HepG2 (cell line): ENCODE data around the gene HADHA. TPM values are rescaled to one million over a fixed set of nuclear protein-coding genes. Genes with fewer than 3 reads are reported as not detected.
A peak's percentile ranks its signal among the peaks of the same experiment; 100 is the strongest.

Experiments
- LCORL ChIP-seq, 2 experiments: fragments of 450-650 bp in 1 of 2; sonication (generic) in 1 of 2; formaldehyde crosslinking in 1 of 2; IDR thresholded peaks; 2 replicates each; pipeline versions ENCODE4 v1.5.0 to v1.6.1; 2017 to 2020; ENCODE audit warnings: antibody characterized with exemption in 1 of 2, missing genetic modification reagents in 1 of 2
- MAX ChIP-seq: IDR thresholded peaks from 2 replicates; pipeline ENCODE4 v1.6.1; 2012; ENCODE audit warnings: inconsistent platforms
- MZF1 ChIP-seq: sonication (generic); formaldehyde crosslinking; IDR thresholded peaks from 2 replicates; pipeline ENCODE4 v1.8.1; 2023; ENCODE audit warnings: mild to moderate bottlenecking, missing genetic modification reagents, borderline replicate concordance
- REL ChIP-seq: sonication (generic); formaldehyde crosslinking; conservative IDR thresholded peaks from 2 replicates; pipeline ENCODE4 v1.8.0; 2022; ENCODE audit warnings: mild to moderate bottlenecking, missing genetic modification reagents, moderate library complexity
- SETDB1 ChIP-seq: sonication (generic); formaldehyde crosslinking; IDR thresholded peaks from 2 replicates; pipeline ENCODE4 v1.5.1; 2020; ENCODE audit warnings: missing genetic modification reagents, mild to moderate bottlenecking, borderline replicate concordance
- TBL1XR1 ChIP-seq: fragments of 150-350 bp; IDR thresholded peaks from 2 replicates; pipeline ENCODE4 v1.6.1; 2014; ENCODE audit warnings: borderline replicate concordance, low read length; ENCODE audit not compliant: partially characterized antibody
- TEAD3 ChIP-seq: optimal IDR thresholded peaks from 2 replicates; pipeline ENCODE3; 2016; ENCODE audit warnings: borderline replicate concordance
- TSC22D2 ChIP-seq: sonication (generic); formaldehyde crosslinking; IDR thresholded peaks from 2 replicates; pipeline ENCODE4 v1.5.1; 2020; ENCODE audit warnings: missing genetic modification reagents, mild to moderate bottlenecking, borderline replicate concordance
- ZBTB20 ChIP-seq: sonication (generic); formaldehyde crosslinking; IDR thresholded peaks from 2 replicates; pipeline ENCODE4 v1.8.1; 2023; ENCODE audit warnings: missing genetic modification reagents, low read depth, mild to moderate bottlenecking, borderline replicate concordance
- ZBTB43 ChIP-seq: sonication (generic); formaldehyde crosslinking; conservative IDR thresholded peaks from 2 replicates; pipeline ENCODE4 v1.4.0; 2020; ENCODE audit warnings: missing genetic modification reagents
- ZFP1 ChIP-seq: IDR thresholded peaks from 2 replicates; pipeline ENCODE4 v1.6.1; 2016
- ZFP62 ChIP-seq: sonication (generic); formaldehyde crosslinking; IDR thresholded peaks from 2 replicates; pipeline ENCODE4 v1.4.0; 2020; ENCODE audit warnings: missing genetic modification reagents
- ZNF441 ChIP-seq: sonication (generic); formaldehyde crosslinking; IDR thresholded peaks from 2 replicates; pipeline ENCODE4 v1.7.0; 2021; ENCODE audit warnings: missing genetic modification reagents, borderline replicate concordance
- ZNF607 ChIP-seq: sonication (generic); formaldehyde crosslinking; IDR thresholded peaks from 2 replicates; pipeline ENCODE4 v1.5.1; 2020; ENCODE audit warnings: missing genetic modification reagents, mild to moderate bottlenecking, borderline replicate concordance
- ZNF703 ChIP-seq: sonication (generic); formaldehyde crosslinking; IDR thresholded peaks from 2 replicates; pipeline ENCODE4 v1.5.1; 2020; ENCODE audit warnings: missing genetic modification reagents, mild to moderate bottlenecking, moderate library complexity, borderline replicate concordance
- ZNF780A ChIP-seq: sonication (generic); formaldehyde crosslinking; IDR thresholded peaks from 2 replicates; pipeline ENCODE4 v1.8.0; 2022; ENCODE audit warnings: mild to moderate bottlenecking, missing genetic modification reagents, moderate library complexity
- ZNF841 ChIP-seq: sonication (generic); formaldehyde crosslinking; IDR thresholded peaks from 2 replicates; pipeline ENCODE4 v1.8.1; 2023; ENCODE audit warnings: missing genetic modification reagents, borderline replicate concordance
- ZSCAN21 ChIP-seq: sonication (generic); formaldehyde crosslinking; IDR thresholded peaks from 2 replicates; pipeline ENCODE4 v1.8.0; 2022; ENCODE audit warnings: mild to moderate bottlenecking, missing genetic modification reagents, moderate library complexity, borderline replicate concordance
- polyA plus RNA-seq, 8 experiments: library from polyadenylated mRNA; depleted of rRNA in 3 of 8; stranded (reverse) in 7 of 8; unstranded in 1 of 8; fragments of >200 nt; fragmentation: Illumina TruSeq in 4 of 8; extraction: Trizol in 4 of 8; gene quantifications; 2 replicates each; pipeline versions ENCODE4 v1.2.1 to v1.2.3, GENCODE V29; 2011 to 2016; ENCODE audit warnings: low read depth in 4 of 8, missing spikeins in 1 of 8, mixed read lengths in 1 of 8; ENCODE audit not compliant: insufficient read depth in 1 of 8
- total RNA-seq, 5 experiments: library from RNA; depleted of rRNA; stranded (reverse); fragments of >200 nt; fragmentation: Illumina TruSeq; extraction: Trizol; gene quantifications; 2 replicates each; pipeline ENCODE4 v1.2.3, GENCODE V29; 2016; ENCODE audit warnings: low read depth in 1 of 5
- TF ChIP-seq, protein P1 (sequence below): sonication (generic); formaldehyde crosslinking; IDR thresholded peaks from 2 replicates; pipeline ENCODE4 v1.8.0; 2022; ENCODE audit warnings: mild to moderate bottlenecking, missing genetic modification reagents; ENCODE audit not compliant: insufficient replicate concordance
- TF ChIP-seq, protein P2 (sequence below): IDR thresholded peaks from 2 replicates; pipeline ENCODE4 v1.6.1; 2018; ENCODE audit warnings: missing genetic modification reagents, mild to moderate bottlenecking, missing compliant biosample characterization
- TF ChIP-seq, protein P3 (sequence below): sonication (generic); formaldehyde crosslinking; IDR thresholded peaks from 2 replicates; pipeline ENCODE4 v1.8.1; 2023; ENCODE audit warnings: mild to moderate bottlenecking, missing genetic modification reagents

The HADHA gene
- total and polyA plus RNA-seq, 2 of the 13 experiments (the other 11 are each of a cell fraction or from before 2014, with no cell fraction given) = 102 to 270 TPM

- peak; percentile 81; the same call in 1 of the 2 replicates for TF ChIP-seq ZBTB20
- TF ChIP-seq ZFP62 (CRISPR knock-in tag) = no peak
- peak; percentile 32; the same call in 1 of the 2 replicates for TF ChIP-seq ZBTB43
- no peak for TF ChIP-seq REL
- TF ChIP-seq SETDB1 (CRISPR knock-in tag) = 0 out of 2 replicates have a peak, but pooled peaks have one; percentile 22
- TF ChIP-seq, protein P1, sequence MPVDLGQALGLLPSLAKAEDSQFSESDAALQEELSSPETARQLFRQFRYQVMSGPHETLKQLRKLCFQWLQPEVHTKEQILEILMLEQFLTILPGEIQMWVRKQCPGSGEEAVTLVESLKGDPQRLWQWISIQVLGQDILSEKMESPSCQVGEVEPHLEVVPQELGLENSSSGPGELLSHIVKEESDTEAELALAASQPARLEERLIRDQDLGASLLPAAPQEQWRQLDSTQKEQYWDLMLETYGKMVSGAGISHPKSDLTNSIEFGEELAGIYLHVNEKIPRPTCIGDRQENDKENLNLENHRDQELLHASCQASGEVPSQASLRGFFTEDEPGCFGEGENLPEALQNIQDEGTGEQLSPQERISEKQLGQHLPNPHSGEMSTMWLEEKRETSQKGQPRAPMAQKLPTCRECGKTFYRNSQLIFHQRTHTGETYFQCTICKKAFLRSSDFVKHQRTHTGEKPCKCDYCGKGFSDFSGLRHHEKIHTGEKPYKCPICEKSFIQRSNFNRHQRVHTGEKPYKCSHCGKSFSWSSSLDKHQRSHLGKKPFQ (CRISPR knock-in tag) = peak; percentile 89
- peak; percentile 56; the same call in 1 of the 2 replicates for TF ChIP-seq ZSCAN21 (CRISPR knock-in tag)
- TF ChIP-seq TBL1XR1 = no peak
- peak; percentile 79; the same call in 1 of the 2 replicates for TF ChIP-seq TSC22D2
- TF ChIP-seq TEAD3 (CRISPR knock-in tag) = peak; percentile 84
- TF ChIP-seq, protein P2, sequence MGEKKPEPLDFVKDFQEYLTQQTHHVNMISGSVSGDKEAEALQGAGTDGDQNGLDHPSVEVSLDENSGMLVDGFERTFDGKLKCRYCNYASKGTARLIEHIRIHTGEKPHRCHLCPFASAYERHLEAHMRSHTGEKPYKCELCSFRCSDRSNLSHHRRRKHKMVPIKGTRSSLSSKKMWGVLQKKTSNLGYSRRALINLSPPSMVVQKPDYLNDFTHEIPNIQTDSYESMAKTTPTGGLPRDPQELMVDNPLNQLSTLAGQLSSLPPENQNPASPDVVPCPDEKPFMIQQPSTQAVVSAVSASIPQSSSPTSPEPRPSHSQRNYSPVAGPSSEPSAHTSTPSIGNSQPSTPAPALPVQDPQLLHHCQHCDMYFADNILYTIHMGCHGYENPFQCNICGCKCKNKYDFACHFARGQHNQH (CRISPR knock-in tag) = peak; percentile 89
- peak; percentile 83 for TF ChIP-seq MAX
- TF ChIP-seq ZNF607 = 0 out of 2 replicates have a peak, but pooled peaks have one; percentile 63
- TF ChIP-seq ZNF703 (CRISPR knock-in tag) = peak; percentile 90; the same call in 1 of the 2 replicates
- no peak for TF ChIP-seq ZNF841 (CRISPR knock-in tag)
- no peak; the same call in 1 of the 2 replicates for TF ChIP-seq ZNF780A
- TF ChIP-seq, protein P3, sequence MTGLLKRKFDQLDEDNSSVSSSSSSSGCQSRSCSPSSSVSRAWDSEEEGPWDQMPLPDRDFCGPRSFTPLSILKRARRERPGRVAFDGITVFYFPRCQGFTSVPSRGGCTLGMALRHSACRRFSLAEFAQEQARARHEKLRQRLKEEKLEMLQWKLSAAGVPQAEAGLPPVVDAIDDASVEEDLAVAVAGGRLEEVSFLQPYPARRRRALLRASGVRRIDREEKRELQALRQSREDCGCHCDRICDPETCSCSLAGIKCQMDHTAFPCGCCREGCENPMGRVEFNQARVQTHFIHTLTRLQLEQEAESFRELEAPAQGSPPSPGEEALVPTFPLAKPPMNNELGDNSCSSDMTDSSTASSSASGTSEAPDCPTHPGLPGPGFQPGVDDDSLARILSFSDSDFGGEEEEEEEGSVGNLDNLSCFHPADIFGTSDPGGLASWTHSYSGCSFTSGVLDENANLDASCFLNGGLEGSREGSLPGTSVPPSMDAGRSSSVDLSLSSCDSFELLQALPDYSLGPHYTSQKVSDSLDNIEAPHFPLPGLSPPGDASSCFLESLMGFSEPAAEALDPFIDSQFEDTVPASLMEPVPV (CRISPR knock-in tag) = peak; percentile 19; the same call in 1 of the 2 replicates
- no peak; the same call in none of the 2 replicates for TF ChIP-seq ZNF441
- TF ChIP-seq MZF1 = no peak
- peak; percentile 60 for TF ChIP-seq ZFP1 (CRISPR knock-in tag)
- no peak for TF ChIP-seq LCORL (IDR thresholded peaks at IDR 0.05)
- TF ChIP-seq LCORL (CRISPR knock-in tag; IDR thresholded peaks at IDR 0.05) = peak; percentile 86
These were observed at the start of gene HADHA, which contains the start of gene HADHB (continued) for GRCh38 chr2:26244309-26245230.
